Measurements from ENCODE around the gene CDC5L. TPM values are rescaled to one million over a fixed set of nuclear protein-coding genes. Genes with fewer than 3 reads are reported as not detected.
"Not testable (repeated sequence)": the region's sequence is repeated elsewhere in the genome, so short reads cannot be mapped to it uniquely, and the experiment has no call there.

CDC5L gene
- total RNA-seq, 1 donor from 2014 or later, result 26.6 TPM

DNA sequence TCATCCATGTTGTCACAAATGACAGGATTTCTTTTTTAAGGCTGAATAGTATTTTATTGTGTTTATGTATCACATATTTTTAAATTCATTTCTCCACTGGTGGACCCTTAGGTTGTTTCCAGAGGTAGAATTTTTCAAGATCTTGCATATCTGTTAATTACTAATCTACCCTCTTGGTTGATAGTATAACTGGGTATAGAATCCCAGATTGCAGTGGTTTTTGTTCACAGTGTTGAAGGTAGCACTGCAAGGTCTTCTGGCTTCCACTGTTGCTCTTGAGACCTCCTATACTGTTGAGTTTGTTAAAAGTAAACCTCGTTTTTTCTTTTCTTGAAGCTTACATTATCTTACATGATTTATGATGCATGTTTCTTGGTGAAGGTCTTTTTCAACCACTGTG lies 22.9 kb downstream of the CDC5L start:
- intact Hi-C loops (cut with micrococcal nuclease), result no loop called here

DNA sequence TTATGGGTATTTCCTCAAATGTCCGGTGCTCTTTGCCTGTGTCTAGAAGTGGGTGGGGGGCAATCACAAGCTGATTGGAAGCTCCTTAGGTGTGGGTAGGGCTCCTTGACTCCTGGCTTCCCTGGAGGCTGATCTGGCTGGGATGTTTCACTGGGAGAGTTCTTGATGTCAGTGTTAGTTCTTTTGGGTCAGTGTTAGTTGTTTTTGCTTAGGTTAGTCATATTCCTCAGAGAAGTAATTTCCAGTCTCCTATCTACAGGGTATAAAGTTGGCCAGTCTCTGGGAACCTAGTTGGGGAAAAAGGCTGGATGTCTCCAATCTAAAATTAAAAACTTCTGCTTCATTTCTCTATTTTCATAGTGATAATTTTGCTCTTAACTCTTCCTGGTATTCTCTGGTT lies 23.6 kb downstream of the CDC5L start:
- intact Hi-C loops (cut with micrococcal nuclease), result no loop called here

- intact Hi-C loops (cut with micrococcal nuclease), result no loop called here
Observed at GRCh38 chr6:44415449-44415848, 27.9 kb downstream of the CDC5L start.

GRCh38 chr6:44415873-44416502 lies 28.5 kb downstream of the CDC5L start:
- intact Hi-C loops (cut with micrococcal nuclease), result no loop called here

DNA sequence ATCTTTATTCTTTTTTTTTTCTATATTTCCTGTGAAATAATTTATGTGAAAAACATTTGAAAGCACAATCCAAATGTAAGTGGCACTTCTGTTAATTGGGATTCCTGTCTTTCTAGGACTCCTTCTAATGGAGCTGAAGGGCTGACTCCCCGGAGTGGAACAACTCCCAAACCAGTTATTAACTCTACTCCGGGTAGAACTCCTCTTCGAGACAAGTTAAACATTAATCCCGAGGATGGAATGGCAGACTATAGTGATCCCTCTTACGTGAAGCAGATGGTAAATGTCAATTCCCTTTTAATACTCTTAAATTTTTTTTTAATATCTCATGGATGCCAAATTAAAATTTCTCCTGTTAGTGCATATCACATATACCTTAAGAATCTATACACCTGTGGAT lies 35.0 kb downstream of the CDC5L start:
- intact Hi-C loops (cut with micrococcal nuclease), result no loop called here

DNA sequence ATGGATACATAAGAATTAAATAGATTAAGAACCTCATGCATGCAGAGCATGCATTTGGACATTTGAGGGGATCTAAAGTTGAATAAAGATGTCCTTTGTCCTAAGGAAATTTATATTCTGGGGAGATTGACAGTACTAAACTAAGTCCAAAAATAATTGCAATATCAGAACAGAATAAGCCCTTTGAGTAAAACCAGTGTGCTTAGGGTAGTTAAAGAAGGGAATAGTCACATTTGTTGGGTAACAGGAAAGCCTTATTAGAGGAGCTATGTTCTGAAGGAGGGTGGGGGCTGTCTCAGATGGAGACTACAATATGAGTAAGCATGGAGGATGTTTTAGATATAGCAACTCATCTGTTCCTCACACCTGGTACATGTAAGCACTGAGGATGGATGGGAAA lies 35.8 kb downstream of the CDC5L start:
- intact Hi-C loops (cut with micrococcal nuclease), result no loop called here

DNA sequence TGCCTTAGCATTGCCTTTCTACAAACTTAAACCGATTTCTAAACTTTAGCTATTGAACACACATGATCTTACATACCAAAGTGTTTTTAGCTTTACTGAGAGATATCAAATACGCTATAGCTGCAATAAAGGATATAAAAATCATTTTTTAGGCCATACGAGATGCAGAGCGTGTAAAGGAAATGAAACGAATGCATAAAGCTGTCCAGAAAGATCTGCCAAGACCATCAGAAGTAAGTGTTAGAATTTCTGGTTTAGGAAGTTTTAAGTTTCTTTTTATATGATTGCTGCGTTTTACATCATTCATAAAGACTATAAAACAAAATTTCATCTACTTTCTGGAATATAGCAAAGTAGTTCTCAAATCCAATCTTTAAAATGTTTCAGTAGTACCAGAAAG lies 38.4 kb downstream of the CDC5L start:
- intact Hi-C loops (cut with micrococcal nuclease), result no loop called here

- intact Hi-C loops (cut with micrococcal nuclease), result no loop called here
Observed at GRCh38 chr6:44428682-44429081, 41.2 kb downstream of the CDC5L start.

DNA sequence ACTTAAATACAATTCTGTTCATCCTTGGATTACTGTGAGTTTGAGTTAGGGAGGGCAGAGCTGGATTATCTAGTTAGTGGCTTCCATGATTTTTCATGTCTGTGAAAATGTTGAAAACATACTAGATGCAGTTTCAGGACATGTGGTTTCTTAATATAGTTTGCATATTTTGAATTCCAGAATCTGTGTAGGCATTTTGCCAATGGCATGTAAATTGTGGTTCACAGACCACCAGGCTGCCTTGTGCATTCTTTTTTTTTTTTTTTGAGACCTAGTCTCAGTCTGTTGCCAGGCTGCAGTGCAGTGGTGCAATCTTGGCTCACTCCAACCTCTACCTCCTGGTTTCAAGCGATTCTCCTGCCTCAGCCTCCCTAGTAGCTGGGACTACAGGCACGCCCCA lies 42.8 kb downstream of the CDC5L start:
- intact Hi-C loops (cut with micrococcal nuclease), result no loop called here

GRCh38 chr6:44431118-44431725 lies 43.7 kb downstream of the CDC5L start:
- intact Hi-C loops (cut with micrococcal nuclease), result loop anchor here (1.0 kb wide), 2 partner anchors 25 to 1491 kb away; no protein-coding TSS in a partner anchor

GRCh38 chr6:44432227-44432626 lies 44.7 kb downstream of the CDC5L start:
- intact Hi-C loops (cut with micrococcal nuclease), result no loop called here

- intact Hi-C loops (cut with micrococcal nuclease), result no loop called here
Observed at GRCh38 chr6:44432726-44433125, 45.2 kb downstream of the CDC5L start.

GRCh38 chr6:44435500-44435899 lies 48.0 kb downstream of the CDC5L start:
- intact Hi-C loops (cut with micrococcal nuclease), result no loop called here

GRCh38 chr6:44438827-44439226 lies 51.3 kb downstream of the CDC5L start:
- intact Hi-C loops (cut with micrococcal nuclease), result no loop called here

DNA sequence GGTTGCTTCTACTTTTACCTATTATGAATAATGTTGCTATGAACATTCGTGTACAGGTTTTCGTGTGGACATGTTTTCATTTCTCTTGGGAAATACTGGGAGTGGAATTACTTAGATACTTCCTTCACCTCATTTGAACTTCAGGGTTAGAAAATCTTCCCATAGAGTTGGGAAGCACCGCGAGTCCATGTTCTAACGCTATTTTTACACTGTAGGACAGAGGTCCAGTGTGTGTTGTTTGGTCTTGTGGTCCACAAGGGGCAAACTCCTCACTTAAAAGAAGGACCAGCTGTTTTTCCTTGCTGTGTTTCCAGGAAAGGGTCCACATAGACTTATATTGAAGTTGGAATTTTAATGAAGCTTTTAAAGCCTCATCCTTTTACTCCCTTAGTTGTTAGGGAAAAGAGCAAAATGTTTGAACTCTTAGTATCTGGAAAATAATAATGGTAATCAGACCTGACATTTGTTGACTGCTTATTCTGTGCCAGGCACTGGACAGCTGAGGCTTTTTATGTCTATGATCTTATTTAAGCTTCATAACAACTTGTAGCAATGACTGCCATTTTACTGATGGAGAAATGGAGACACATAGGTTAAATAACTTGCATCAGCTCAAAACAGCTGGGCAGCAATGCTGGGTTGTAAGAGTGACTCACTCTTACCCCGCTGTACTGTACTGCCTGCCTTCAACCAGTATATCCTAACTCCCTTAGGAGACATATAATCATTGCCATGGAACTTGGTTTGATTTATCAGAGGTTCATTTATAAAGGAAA lies 52.0 kb downstream of the CDC5L start:
- intact Hi-C loops (cut with micrococcal nuclease), result no loop called here

DNA sequence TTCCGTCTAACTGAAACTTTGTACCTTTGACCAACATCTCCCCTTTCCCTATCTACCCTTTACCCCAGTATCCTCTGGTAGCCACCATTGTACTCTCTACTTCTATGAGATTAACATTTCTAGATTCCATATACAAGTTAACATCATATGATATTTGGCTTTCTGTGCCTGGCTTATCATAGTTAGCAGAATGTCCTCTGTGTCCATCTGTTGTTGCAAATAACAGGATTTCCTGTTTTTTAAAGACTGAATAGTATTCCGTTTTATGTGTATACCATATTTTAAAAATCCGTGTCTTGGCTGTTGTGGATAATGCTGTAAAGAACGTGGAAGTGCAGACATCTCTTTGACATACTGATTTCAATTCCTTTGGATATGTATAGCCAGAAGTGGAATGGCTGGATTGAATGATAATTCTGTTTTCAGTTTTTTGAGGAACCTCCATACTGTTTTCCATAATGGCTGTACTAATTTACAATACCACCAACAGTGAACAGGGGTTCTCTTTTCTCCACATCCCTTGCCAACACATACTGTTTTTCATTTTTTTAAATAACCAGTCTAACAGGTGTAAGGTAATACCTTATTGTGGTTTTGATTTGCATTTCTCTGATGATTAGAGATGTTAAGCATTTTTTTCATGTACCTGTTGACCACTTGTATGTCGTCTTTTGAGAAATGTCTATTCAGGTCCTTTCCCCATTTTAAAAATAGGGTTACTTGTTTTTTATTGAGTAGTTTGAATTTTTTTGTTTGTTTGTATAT lies 53.8 kb downstream of the CDC5L start:
- intact Hi-C loops (cut with micrococcal nuclease), result no loop called here

- intact Hi-C loops (cut with micrococcal nuclease), result no loop called here
Observed at GRCh38 chr6:44442236-44442635, 54.7 kb downstream of the CDC5L start.

GRCh38 chr6:44442833-44443444 lies 55.4 kb downstream of the CDC5L start:
- intact Hi-C loops (cut with micrococcal nuclease), result no loop called here

DNA sequence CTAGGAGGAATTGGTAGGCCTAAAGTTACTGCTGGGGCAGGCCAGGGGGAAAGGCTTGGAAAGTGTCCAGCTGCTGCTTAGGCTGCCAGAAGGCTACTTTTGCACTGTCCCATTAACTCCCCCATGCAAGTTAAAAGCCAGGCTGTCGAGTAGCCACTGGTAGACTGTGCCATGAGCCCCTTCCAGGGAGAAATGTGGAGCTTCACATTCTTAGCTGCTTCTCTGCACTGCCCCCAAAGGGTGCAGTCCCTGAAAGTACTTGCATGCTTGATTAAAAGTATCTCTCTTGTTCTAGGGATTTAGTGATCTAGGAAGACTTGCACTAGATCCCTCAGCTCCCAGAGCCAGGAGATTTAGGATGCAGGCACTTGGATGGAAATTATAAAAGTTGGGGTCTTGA lies 57.3 kb downstream of the CDC5L start:
- intact Hi-C loops (cut with micrococcal nuclease), result no loop called here

DNA sequence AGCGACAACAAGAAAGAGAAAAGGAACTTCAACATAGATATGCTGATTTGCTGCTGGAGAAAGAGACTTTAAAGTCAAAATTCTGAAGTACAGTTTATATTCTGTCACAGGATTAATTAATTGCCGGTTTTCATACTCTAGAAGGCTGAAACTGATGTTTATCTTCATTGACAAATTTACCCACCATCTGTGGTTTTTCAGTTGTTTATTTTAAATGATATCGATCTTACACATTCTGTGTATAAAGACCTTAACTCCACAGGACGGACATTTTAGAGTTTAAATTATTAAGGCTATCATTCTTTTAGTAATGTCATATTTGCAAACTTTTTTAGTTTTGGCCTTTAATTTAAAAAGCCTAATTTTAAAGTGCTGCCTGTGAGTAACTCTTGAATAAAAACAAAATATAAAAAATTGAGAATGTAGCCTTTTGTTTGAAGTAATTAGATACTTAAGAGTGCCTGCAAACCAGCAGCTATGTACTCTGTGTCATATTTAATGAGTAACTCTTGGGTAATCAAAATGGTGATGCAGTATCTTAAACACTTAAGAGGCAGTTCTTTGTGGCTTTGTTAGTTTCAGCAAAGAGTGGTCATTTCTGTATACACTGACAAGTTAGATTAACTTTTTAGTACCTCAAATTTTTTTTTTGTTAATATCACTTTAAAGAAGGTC lies 59.3 kb downstream of the CDC5L start:
- intact Hi-C loops (cut with micrococcal nuclease), result no loop called here

DNA sequence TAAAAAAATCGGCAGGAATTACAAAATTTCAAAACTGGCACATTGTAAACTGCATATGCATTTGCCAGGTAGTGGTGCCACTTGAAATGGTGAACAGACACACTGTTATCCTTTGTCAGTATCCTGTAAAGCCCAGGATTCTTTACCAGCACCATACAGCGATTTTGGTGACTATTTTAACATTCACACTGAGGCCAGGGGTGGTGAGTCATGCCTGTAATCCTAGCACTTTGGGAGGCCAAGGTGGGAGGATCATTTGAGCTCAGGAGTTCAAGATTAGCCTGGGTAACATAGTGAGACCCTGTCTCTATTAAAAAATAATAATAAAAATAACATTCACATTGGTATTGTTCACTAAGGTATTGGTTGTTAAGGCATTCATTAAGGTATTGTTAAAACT lies 61.7 kb downstream of the CDC5L start:
- intact Hi-C loops (cut with micrococcal nuclease), result not testable (repeated sequence)
